GM10266 (cell line): Measurements from ENCODE around the gene CHRDL2.

ENCODE experiments used
- DNase-seq: peaks from one replicate; pipeline ENCODE4 v3.0.0; 2012; ENCODE audit errors: extremely low spot score
- CTCF ChIP-seq: IDR thresholded peaks from 2 replicates; pipeline ENCODE4 v1.5.1; 2012; ENCODE audit warnings: mild to moderate bottlenecking, low read depth; ENCODE audit not compliant: control insufficient read depth, insufficient read depth; ENCODE audit errors: missing control alignments

Gene CHRDL2

DNA sequence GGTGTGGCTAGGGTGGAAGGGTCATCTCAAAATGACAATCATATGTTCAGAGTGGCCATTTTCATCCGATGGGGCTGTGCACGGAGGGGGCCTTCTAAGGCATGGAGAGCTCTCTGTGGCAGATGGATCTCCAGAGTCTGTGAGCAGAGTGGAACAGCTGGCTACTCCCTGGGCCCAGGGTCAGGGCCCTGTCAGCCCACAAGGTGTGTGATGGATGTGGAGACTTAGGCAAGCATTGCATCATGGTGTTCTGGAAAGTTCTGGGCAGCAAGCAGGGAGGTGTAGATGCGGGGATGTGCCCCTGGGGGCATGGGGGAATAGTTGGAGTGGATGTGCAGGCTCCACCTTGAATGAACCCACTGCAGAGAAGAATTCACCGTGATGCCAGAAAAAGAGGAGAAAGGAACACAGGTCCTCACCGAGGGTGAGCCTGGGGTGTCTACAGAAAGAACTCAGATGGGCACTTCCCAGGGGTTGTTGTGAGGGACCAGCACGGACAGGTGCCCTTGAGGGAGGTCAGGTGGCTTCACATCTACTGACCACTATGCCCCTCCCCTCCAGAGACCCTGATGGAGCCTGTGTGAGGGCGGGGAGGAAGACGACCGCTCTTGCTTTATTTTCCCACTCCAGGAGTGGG, 51.1 kb downstream of the CHRDL2 start:
- no peak for DNase-seq
- no peak for TF ChIP-seq CTCF

DNA sequence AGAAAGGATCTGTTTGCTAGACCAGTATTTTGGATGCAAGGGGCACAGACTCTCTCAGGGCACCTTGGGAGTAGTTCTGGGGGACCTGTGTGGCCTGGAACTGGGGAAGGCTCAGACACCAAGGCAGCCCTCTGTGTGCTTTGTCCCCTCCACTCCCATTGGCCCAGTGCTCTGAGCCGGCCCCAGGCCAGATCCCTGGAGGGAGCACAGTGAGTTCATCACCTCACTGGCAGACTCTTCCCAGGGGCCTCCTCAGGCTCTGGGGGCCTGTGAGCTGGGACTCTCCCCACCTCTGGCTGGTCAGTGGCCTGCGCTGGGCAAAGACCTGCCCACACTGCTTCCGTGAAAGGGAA, 51.7 kb downstream of the CHRDL2 start:
- no peak for DNase-seq
- no peak for TF ChIP-seq CTCF

DNA sequence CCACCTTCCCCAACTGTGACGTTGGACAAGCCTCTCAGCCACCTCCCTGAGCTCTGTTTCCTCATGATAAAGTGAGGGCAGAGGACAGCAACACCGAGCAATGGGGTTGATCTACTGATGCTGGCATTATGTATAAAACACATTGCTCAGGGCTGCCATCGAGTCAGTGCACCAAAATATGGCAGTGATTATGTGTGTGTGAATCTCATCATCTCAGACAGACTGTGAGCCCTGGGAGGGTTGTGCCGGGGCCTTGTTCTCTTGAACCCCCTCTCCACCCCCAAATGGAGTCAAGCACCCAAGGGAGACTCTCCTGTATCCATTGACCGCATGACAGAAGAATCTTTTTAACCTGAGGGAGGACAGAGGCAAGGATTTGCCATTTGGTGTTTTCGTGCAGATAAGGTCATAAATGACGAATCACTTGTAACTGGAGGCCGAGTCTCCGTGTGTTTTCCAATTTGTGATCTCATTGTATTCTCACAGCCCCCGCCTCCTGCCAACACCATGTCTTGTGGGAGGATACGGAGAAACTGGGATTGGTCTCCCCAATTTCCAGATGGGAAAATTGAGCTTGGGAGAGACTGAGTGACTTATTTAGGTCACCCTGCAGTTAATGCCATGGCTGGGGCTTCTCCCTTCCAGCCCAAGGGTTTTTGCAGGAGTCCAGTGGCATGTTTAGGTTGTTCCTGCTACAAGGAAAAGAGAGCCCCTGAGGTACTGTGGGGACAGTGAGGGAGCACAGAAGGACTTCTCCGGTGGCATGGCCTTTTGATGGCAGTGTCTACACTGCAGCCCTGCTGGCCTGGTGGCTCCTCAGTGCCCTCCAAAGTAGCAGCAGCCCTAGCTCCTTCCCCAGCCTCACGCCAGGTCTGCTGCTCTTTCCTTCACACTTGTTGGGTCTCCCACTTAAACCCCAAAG, 52.4 kb downstream of the CHRDL2 start:
- no peak for TF ChIP-seq CTCF
- no peak for DNase-seq

DNA sequence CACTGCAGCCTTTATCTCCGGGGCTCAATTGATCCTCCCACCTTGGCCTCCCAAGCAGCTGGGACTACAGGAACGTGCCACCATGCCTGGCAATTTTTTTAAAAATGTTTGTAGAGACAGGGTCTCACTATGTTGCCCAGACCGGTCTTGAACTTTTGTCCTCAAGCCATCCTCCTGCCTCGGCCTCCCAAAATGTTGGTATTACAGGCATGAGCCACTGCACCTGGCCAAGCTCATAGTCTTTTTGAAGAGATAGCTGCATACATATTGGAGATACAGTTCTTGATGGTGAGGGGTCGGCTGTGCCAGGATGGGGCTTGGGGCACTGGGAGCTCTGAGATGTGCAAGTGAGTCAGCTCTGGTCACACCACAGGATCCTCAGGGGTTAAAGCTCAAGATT, 53.2 kb downstream of the CHRDL2 start:
- DNase-seq: no peak
- no peak for TF ChIP-seq CTCF

GRCh38 chr11:74677131-74677530, 54.1 kb downstream of the CHRDL2 start:
- DNase-seq: no peak
- no peak for TF ChIP-seq CTCF

GRCh38 chr11:74676596-74676995, 54.6 kb downstream of the CHRDL2 start:
- DNase-seq: no peak
- no peak for TF ChIP-seq CTCF

- TF ChIP-seq CTCF: no peak
- no peak for DNase-seq
Observed at GRCh38 chr11:74675761-74676160, 55.5 kb downstream of the CHRDL2 start.
